ENCODE measurements around the gene NAP1L4. TPM values are rescaled to one million over a fixed set of nuclear protein-coding genes. Genes with fewer than 3 reads are reported as not detected.

The NAP1L4 gene
- total RNA-seq, 1 donor from 2014 or later, result 148 TPM

GRCh38 chr11:3000032-3000961 is 8.2 kb upstream of the NAP1L4 start:
- Mint-ChIP-seq H3K4me3 (ENCODE audit: unreplicated experiment) (no peak overlapping the region), H3K9me3 (ENCODE audit: unreplicated experiment) (no peaks in the 10 kb centered on the region), H3K27me3 (ENCODE audit: unreplicated experiment) (no peaks in the 10 kb centered on the region), H3K36me3 (ENCODE audit: unreplicated experiment) (peaks cover 39% of the 10 kb centered on the region), H3K4me1 (ENCODE audit: unreplicated experiment) (peaks cover 45% of the 10 kb centered on the region), H3K27ac (ENCODE audit: unreplicated experiment) (peak overlapping the region; percentile 89)
- no peak for TF ChIP-seq CTCF (IDR thresholded peaks at IDR 0.05)
- DNase-seq (ENCODE audit: extremely low spot score, unreplicated experiment), result peak; percentile 91

- no peak overlapping the region for H3K4me3 Mint-ChIP-seq (ENCODE audit: unreplicated experiment)
- H3K27ac Mint-ChIP-seq (ENCODE audit: unreplicated experiment), result peak overlapping the region; percentile 23
- no peaks in the 10 kb centered on the region for H3K27me3 Mint-ChIP-seq (ENCODE audit: unreplicated experiment)
- no peaks in the 10 kb centered on the region for H3K9me3 Mint-ChIP-seq (ENCODE audit: unreplicated experiment)
- H3K36me3 Mint-ChIP-seq (ENCODE audit: unreplicated experiment), result peaks cover 37% of the 10 kb centered on the region
- DNase-seq (ENCODE audit: extremely low spot score, unreplicated experiment), result no peak
- TF ChIP-seq CTCF (IDR thresholded peaks at IDR 0.05), result no peak
- H3K4me1 Mint-ChIP-seq (ENCODE audit: unreplicated experiment), result peaks cover 45% of the 10 kb centered on the region
Observed at GRCh38 chr11:2999464-2999998, 7.4 kb upstream of the NAP1L4 start.

GRCh38 chr11:2998073-2998850 is 6.1 kb upstream of the NAP1L4 start:
- Mint-ChIP-seq H3K9me3 (ENCODE audit: unreplicated experiment) (no peaks in the 10 kb centered on the region), H3K4me3 (ENCODE audit: unreplicated experiment) (no peak overlapping the region), H3K4me1 (ENCODE audit: unreplicated experiment) (peaks cover 44% of the 10 kb centered on the region), H3K27me3 (ENCODE audit: unreplicated experiment) (no peaks in the 10 kb centered on the region), H3K27ac (ENCODE audit: unreplicated experiment) (no peak overlapping the region), H3K36me3 (ENCODE audit: unreplicated experiment) (peaks cover 24% of the 10 kb centered on the region)
- no peak for DNase-seq (ENCODE audit: extremely low spot score, unreplicated experiment)
- TF ChIP-seq CTCF (IDR thresholded peaks at IDR 0.05), result no peak

GRCh38 chr11:2997406-2997805 is 5.3 kb upstream of the NAP1L4 start:
- peaks cover 15% of the 10 kb centered on the region for H3K36me3 Mint-ChIP-seq (ENCODE audit: unreplicated experiment)
- no peak for TF ChIP-seq CTCF (IDR thresholded peaks at IDR 0.05)
- H3K4me1 Mint-ChIP-seq (ENCODE audit: unreplicated experiment), result peaks cover 41% of the 10 kb centered on the region
- DNase-seq (ENCODE audit: extremely low spot score, unreplicated experiment), result no peak
- H3K27ac Mint-ChIP-seq (ENCODE audit: unreplicated experiment), result no peak overlapping the region
- H3K4me3 Mint-ChIP-seq (ENCODE audit: unreplicated experiment), result no peak overlapping the region
- H3K9me3 Mint-ChIP-seq (ENCODE audit: unreplicated experiment), result no peaks in the 10 kb centered on the region
- no peaks in the 10 kb centered on the region for H3K27me3 Mint-ChIP-seq (ENCODE audit: unreplicated experiment)

- no peak overlapping the region for H3K4me3 Mint-ChIP-seq (ENCODE audit: unreplicated experiment)
Observed at GRCh38 chr11:2996976-2997375, 4.8 kb upstream of the NAP1L4 start.

More at GRCh38 chr11:2996976-2997375, 4.8 kb upstream of the NAP1L4 start:
- H3K4me1 Mint-ChIP-seq (ENCODE audit: unreplicated experiment), result peaks cover 37% of the 10 kb centered on the region
- TF ChIP-seq CTCF (IDR thresholded peaks at IDR 0.05), result no peak
- H3K27me3 Mint-ChIP-seq (ENCODE audit: unreplicated experiment), result no peaks in the 10 kb centered on the region
- no peak overlapping the region for H3K27ac Mint-ChIP-seq (ENCODE audit: unreplicated experiment)
- peaks cover 14% of the 10 kb centered on the region for H3K36me3 Mint-ChIP-seq (ENCODE audit: unreplicated experiment)
- H3K9me3 Mint-ChIP-seq (ENCODE audit: unreplicated experiment), result no peaks in the 10 kb centered on the region
- no peak for DNase-seq (ENCODE audit: extremely low spot score, unreplicated experiment)
